Astrocyte (in vitro differentiated cells and primary cell): Measurements from ENCODE around the gene CD200R1L.

Experiments
- EZH2 ChIP-seq: IDR thresholded peaks from 2 replicates; pipeline ENCODE4 v1.6.1; 2012; ENCODE audit warnings: mild to moderate bottlenecking, low read length, inconsistent platforms; ENCODE audit not compliant: insufficient read depth
- TF ChIP-seq, protein P1 (sequence below): IDR thresholded peaks from 2 replicates; pipeline ENCODE4 v1.5.1; 2011; ENCODE audit warnings: low read depth, mild to moderate bottlenecking, inconsistent platforms, low read length, moderate library complexity; ENCODE audit not compliant: insufficient read depth

GRCh38 chr3:112815981-112816380 lies 30.7 kb downstream of the CD200R1L start:
- TF ChIP-seq, protein P1, sequence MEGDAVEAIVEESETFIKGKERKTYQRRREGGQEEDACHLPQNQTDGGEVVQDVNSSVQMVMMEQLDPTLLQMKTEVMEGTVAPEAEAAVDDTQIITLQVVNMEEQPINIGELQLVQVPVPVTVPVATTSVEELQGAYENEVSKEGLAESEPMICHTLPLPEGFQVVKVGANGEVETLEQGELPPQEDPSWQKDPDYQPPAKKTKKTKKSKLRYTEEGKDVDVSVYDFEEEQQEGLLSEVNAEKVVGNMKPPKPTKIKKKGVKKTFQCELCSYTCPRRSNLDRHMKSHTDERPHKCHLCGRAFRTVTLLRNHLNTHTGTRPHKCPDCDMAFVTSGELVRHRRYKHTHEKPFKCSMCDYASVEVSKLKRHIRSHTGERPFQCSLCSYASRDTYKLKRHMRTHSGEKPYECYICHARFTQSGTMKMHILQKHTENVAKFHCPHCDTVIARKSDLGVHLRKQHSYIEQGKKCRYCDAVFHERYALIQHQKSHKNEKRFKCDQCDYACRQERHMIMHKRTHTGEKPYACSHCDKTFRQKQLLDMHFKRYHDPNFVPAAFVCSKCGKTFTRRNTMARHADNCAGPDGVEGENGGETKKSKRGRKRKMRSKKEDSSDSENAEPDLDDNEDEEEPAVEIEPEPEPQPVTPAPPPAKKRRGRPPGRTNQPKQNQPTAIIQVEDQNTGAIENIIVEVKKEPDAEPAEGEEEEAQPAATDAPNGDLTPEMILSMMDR = no peak
- TF ChIP-seq EZH2 = no peak
